HG03469 (cell line): Measurements from ENCODE around the gene NETO2.

Experiments
- ATAC-seq: cut with Tn5 transposase; IDR thresholded peaks from one replicate; pipeline ENCODE4 v1.9.1; 2021; ENCODE audit warnings: mild to moderate bottlenecking, moderate library complexity, moderate number of reproducible peaks; ENCODE audit not compliant: unreplicated experiment

NETO2 gene

DNA sequence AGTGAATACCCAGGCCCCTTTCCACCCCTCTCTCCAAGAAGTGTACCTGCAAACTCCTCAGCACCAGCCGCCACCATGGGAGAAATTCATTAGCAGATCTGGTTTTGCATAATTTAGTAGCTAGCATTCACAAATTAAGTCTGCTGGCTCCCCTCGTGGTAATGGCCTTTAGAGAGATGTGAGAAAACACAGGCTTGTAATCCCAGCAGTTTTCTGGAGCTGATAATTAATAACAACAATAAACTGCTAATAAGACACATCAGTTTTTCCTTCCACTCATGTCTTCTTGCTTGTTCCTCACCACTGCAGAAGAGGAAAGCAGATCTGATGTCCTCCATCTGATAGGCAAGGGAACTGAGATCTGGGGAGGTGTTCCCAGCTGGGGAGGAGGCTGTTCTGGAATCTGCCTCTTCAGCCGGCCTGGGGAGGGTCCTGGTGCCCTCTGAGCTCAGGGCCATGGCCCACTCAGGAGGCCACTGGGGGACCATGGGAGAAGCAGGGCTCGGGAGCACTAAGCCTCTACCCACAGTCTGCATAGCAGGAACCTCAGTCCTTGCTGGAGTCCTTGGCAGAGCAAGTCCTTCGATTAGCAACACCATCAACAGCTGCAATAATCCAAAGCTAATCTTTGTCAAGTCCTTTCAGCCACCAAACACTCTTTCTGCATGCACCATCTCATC, 96.1 kb downstream of the NETO2 start:
- ATAC-seq: no peak

DNA sequence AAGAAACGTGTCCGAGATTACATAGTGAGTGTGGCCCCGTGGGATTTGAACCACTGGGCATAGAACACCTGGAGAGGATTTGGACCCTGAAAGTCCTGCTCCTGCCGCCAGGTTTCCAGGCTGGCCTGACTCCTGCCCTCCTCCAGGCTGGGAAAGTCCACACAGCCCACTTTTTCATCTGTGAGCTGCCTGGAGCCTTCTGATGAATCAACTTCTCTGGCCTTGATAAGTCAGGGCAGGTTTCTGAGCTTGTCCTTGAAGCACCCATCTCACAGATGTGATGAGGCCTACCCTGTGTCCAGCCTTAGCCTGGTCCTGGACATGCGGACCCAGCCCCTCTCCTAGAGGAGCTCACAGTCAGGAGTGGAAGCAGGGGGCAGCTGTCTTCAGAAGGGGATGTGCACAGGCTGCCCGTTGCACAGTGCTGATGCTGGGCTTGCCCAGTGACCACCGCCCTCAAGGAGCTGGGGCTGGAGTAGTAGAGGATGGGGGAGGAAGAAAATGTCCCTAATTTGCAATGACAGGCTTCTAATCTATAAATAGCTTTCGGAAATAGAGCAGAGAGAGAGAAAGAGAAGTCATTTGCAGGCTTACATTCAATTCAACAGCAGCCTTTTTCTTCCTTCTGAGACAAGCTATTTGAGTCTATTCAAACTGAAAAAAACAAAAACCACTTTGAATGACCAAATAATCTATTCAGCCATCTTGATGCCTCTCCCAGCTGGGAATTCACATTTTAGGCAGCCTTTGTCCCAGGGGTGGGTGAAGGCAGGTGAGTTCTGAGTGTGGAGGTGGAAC, 96.8 kb downstream of the NETO2 start:
- ATAC-seq: peak; percentile 63

DNA sequence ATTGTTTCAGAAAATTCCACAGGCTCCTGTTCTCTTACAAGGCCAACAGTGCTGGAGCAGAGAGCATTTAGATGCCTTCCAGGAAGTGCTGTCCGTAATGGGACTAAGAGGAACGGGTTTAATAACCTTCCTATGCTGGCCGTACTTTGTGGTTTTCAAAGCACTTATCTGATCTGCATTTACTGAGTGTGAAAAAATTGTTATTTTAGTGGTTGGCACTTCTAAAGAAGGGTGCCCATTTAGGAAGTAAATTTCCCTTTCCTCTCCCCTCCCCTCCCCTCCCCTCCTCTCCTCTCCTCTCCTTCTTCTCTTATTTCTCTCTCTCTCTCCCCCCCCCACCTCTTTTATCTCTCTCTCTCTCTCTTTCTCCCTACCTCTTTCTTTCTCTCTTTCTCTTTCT, 98.3 kb downstream of the NETO2 start:
- no peak for ATAC-seq

DNA sequence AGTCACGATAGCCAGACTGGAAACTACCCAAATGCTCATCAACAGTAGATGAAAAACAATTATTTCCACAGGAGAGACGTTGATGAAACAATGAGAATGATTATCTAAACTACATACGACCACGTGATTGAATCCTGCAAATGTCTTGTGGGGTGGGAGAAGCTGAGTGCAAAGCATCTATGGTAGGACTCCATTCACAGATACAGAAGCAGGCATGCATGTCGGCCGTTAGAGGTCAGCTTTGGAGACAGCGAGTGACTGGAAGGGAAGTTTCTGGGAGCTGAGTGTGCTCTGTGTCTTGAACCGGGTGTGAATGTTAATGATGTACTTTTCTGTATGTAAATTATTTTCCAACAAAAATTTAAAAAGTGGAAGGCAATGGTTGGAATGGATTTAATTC, 98.7 kb downstream of the NETO2 start:
- ATAC-seq: no peak

DNA sequence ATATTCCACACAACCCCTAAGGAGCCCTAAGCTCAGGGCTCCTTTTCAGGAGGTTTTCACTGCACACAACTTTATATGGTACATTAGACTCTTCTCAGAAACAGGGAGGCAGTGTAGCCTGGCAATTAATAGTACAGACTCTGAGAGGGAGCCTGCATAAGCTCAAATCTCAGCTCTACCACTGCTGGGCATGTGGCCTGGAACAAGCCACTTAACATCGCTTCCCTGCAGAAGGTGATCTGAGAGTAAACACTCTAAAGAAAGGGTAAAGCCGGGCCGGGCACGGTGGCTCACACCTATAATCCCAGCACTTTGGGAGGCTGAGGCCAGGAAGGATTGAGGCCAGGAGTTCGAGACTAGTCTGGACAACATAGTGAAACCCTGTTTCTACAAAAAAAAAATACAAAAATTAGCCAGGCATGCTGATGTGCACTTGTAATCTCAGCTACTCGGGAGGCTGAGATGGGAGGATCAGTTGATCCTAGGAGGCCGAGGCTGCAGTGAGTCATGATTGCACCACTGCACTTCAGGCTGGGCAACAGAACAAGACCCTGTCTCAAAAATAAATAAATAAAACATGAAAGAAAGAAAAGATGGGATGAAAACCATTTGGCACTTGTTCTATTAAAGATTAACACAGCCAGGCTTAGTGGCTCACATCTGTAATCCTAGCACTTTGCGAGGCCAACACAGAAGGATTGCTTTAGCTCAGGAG, 99.6 kb downstream of the NETO2 start:
- ATAC-seq: no peak

DNA sequence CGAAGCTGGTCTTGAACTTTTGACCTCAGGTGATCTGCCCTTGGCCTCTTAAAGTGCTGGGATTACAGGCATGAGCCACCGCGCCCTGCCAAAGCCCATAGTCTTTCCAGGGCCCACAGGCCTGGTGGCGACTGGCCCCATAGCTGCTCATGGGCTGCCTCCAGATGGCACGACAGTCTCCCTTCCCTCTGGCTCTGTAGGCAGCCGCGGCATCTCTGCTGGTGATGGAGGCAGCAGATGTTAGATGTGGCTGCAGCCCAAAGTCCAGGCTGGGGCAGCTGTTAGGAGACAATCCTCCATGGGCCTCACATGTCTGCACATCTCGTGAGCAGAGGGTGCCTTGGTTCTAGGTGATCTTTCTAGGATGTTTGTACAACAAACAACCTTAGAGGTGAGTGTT, 100.5 kb downstream of the NETO2 start:
- no peak for ATAC-seq

DNA sequence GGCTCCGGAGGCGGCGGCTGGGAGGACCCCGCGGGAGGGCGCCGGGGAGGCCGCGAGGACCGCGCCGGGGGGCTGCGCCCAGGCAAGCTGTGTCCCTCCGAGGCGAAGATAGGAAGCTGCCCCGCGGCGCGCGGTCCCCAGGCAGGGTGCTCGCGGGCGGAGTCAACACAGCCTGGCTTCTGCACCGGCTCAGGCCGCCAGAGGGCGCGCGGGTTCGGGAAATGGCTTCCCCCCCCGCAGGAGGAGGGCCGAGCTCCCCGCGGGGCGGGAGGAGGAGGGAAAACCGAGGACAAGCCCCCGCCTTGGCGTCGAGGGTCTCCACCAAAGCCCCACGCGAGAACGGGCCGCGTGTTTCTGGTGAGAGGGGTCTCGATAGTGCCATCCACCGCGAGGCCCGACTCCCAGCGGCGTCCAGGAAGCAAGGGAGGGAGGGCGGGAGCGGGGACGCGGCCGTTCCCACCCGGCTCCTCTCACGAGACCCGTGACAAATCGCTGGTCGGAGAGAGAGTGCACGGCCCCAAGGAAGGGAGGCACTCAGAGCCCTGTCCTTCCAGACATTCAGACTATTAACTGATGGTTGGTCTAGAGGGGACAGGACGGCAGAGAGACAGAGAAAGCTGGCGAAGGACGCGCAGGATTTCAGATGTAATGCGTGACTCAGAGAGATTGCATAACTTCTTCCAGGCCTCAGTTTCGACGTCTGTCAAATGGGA, 105.8 kb downstream of the NETO2 start:
- peak; percentile 80 for ATAC-seq

DNA sequence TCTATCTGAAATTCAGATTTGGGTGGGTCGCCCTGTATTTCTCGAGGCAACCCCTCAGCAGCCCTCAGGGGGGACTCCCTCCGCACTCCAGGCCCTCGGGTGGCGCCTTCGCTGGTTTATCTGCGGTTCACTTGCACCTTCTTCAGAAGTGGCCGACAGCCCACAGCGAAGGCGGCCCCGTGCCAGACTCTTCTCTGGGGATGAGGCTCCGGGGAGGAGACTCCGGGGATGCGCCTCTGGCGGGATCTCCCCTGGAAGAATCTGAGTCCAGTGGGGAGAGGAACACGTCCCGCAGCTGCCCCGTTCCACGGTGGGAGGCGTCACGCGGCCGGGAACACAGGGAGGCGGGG, 106.4 kb downstream of the NETO2 start:
- ATAC-seq: peak; percentile 11

DNA sequence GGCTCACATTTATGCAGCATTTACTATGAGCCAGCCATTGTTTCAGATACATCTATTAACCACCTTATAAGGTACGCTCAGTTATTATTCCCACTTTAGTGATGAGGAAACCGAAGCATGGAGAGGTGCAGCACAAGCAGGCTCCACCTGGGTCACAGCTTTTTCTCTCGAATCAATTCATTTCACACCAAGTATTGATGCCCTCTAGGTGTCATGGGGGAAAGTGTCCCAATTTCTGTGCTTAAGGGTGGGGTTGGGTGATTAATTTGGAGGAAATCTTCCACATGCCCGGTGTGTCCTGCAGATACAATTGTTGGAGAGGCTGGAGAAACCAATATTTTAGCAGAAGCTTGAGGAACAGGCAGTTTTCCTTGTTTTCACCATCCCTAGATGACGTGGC, 107.5 kb downstream of the NETO2 start:
- no peak for ATAC-seq

DNA sequence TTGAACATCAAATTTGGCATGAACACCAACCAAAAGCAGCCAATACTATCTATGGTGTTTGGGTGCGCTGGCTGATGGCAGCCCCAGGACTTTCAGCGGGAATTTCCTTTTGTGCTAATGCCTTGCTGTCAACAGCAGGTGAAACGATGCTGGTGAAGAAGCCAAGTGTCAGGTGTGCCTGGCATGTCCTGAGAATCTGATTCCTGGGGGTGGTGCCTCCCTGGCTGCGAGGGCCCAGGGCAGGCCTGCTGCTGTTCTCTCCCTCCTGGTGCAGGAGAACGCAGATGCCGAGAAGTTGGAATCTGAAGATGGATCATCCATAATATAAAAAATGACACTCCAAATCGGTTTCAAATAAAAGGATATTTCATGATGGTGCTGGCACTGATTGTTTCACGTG, 108.3 kb downstream of the NETO2 start:
- ATAC-seq: no peak

DNA sequence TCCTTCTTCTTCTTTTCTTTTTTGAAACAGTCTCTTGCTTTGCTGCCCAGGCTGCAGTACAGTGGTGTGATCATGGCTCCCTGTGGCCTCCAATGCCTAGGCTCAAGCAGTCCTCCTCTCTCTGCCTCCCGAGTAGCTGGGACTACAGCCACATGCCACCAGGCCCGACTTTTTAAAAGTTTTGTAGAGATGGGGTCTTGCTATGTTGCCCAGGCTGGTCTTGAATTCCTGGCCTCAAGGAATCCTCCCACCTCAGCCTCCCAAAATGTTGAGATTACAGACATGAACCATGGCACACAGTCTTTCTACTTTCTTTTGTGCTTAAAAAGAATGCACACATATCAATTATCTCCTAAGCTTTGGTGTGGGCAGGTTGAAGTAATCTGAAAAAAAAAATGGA, 109.3 kb downstream of the NETO2 start:
- ATAC-seq: no peak

DNA sequence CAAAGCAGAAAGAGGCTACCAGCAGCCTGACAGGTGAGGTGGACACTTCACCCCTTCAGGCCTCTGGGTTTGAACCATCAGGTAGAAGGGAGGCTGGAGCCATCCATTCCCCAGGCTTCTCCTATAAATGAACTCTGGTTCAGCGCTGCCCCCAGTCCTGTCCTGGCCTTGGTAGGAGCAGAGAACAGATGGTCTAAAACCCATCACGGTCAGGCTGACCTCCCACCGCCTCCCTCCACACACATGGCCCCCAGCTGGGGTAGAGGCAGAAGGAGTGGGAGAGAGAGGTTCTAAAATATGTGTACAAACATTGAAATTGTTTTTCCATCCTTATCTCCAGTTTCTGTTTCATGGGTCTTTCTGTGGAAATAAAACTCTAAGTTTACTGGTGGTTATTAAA, 110.6 kb downstream of the NETO2 start:
- no peak for ATAC-seq

DNA sequence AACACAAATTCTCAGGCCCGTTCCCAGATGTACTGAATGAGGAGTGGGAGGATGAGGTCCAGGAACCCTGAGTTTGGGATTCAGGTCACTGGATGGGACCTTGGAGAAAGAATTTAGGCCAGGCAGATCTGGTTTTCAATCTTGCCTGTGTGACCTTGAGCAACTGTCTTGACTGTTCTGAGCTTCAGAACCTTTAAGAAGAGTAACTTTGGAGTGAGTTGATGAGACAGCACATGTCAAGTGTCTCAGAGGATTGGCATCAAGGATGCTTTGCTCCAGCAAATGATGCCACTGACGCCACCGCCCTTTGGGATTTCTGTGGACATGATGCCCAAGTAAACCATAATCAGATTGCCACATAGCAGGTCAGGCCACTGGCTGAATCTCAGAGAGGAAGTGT, 114.0 kb downstream of the NETO2 start:
- ATAC-seq: no peak

DNA sequence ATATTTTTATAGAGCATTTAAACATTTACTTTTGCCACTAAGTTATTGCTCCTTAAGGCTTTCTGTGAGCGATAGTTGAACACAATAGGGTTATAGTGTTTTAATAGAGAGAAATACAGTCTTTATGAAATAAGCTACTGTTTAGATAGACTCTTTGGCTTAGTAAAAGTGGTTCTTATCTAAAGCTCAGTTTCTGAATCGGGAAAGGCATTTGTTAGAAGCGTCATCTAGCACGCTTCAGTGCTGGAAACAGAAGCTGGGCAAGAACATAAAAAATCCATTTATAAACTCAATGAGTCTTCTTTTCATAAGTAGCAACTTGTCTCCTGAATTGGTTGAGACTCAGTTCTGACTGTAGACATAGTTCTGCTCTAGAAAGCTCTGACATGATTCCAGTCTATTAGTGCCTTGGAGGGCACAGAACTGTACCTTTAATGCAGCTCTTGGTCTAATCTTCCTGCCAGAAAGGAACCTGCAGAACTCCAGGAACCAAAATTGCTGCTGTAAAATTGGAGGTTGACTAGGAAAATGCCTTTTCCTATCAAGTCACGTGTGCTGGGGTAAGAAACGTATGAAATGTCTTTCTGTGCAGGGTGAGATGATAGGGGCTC, 114.9 kb downstream of the NETO2 start:
- no peak for ATAC-seq
